ENCODE data around the gene RSU1. TPM values are rescaled to one million over a fixed set of nuclear protein-coding genes. Genes with fewer than 3 reads are reported as not detected.

RSU1 gene
- total RNA-seq, 4 donors from 2014 or later: 25.1 to 61.6 (median 44.7) TPM

- no peak for TF ChIP-seq POLR2A (IDR thresholded peaks at IDR 0.05)
- no peak overlapping the region for H3K27ac ChIP-seq
- no peaks in the 10 kb centered on the region for H3K9me3 ChIP-seq
- no peaks in the 10 kb centered on the region for H3K36me3 ChIP-seq
- no peaks in the 10 kb centered on the region for H3K4me1 ChIP-seq
- WGBS, 2 donors: 82 to 83% methylated on average over 4 of the region's 4 CpGs
- no peak overlapping the region for H3K4me3 ChIP-seq
- DNase-seq (ENCODE audit: low spot score in 2 of 2): no peak
- no peaks in the 10 kb centered on the region for H3K27me3 ChIP-seq
These were observed 246.5 kb downstream of the RSU1 start for GRCh38 chr10:16570731-16571130.

- no peaks in the 10 kb centered on the region for H3K36me3 ChIP-seq
- H3K27ac ChIP-seq: no peak overlapping the region
- no peaks in the 10 kb centered on the region for H3K27me3 ChIP-seq
- no peaks in the 10 kb centered on the region for H3K4me1 ChIP-seq
- TF ChIP-seq, protein P1, sequence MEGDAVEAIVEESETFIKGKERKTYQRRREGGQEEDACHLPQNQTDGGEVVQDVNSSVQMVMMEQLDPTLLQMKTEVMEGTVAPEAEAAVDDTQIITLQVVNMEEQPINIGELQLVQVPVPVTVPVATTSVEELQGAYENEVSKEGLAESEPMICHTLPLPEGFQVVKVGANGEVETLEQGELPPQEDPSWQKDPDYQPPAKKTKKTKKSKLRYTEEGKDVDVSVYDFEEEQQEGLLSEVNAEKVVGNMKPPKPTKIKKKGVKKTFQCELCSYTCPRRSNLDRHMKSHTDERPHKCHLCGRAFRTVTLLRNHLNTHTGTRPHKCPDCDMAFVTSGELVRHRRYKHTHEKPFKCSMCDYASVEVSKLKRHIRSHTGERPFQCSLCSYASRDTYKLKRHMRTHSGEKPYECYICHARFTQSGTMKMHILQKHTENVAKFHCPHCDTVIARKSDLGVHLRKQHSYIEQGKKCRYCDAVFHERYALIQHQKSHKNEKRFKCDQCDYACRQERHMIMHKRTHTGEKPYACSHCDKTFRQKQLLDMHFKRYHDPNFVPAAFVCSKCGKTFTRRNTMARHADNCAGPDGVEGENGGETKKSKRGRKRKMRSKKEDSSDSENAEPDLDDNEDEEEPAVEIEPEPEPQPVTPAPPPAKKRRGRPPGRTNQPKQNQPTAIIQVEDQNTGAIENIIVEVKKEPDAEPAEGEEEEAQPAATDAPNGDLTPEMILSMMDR (IDR thresholded peaks at IDR 0.05): no peak
- TF ChIP-seq POLR2A (IDR thresholded peaks at IDR 0.05) (no peak), EP300 (IDR thresholded peaks at IDR 0.05) (no peak)
- H3K4me3 ChIP-seq: no peak overlapping the region
- DNase-seq (ENCODE audit: low spot score in 2 of 2): no peak
- 60 to 63% methylated on average over 7 of the region's 7 CpGs for WGBS, 2 donors
- no peaks in the 10 kb centered on the region for H3K9me3 ChIP-seq
These were observed 250.9 kb downstream of the RSU1 start for GRCh38 chr10:16566202-16566805.

DNA sequence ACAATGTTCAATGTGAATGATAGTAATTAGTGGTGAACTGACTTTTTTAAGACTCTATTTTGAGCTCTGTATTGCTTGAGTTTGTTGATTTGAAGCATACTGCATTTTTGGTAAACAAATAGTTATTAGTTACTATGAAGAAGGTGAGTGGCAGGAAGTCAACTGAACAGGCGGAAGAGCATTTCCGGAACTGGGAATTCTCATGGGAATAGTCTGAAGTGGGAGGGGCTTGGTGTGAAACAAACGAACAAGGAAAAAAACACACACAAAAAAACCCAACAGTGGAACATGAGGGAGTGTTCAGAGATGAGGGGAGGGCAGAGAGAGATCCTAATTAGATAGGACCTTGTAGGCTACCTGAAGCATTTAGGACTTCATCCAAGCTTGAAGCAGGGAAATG lies 251.6 kb downstream of the RSU1 start:
- no peak for TF ChIP-seq EP300 (IDR thresholded peaks at IDR 0.05)
- TF ChIP-seq POLR2A (IDR thresholded peaks at IDR 0.05): no peak
- no peak overlapping the region for H3K27ac ChIP-seq
- no peak overlapping the region for H3K4me3 ChIP-seq
- no peaks in the 10 kb centered on the region for H3K9me3 ChIP-seq
- DNase-seq (ENCODE audit: low spot score in 2 of 2): no peak
- no peaks in the 10 kb centered on the region for H3K27me3 ChIP-seq
- 31 to 32% methylated on average over 3 of the region's 3 CpGs for WGBS, 2 donors
- H3K36me3 ChIP-seq: no peaks in the 10 kb centered on the region
- no peaks in the 10 kb centered on the region for H3K4me1 ChIP-seq

- no peak for TF ChIP-seq EP300 (IDR thresholded peaks at IDR 0.05)
- no peak for TF ChIP-seq POLR2A (IDR thresholded peaks at IDR 0.05)
- TF ChIP-seq, protein P1 (IDR thresholded peaks at IDR 0.05): no peak
These were observed 254.3 kb downstream of the RSU1 start for GRCh38 chr10:16562891-16563290.

GRCh38 chr10:16559236-16559773 lies 257.9 kb downstream of the RSU1 start:
- Histone ChIP-seq H3K27ac (no peak overlapping the region), H3K9me3 (peaks cover 0 to 12% (median 0%) of the 10 kb centered on the region in 4 donors), H3K4me1 (no peaks in the 10 kb centered on the region), H3K36me3 (no peaks in the 10 kb centered on the region), H3K4me3 (no peak overlapping the region), H3K27me3 (no peaks in the 10 kb centered on the region)
- DNase-seq (ENCODE audit: low spot score in 2 of 2): no peak
- no peak for TF ChIP-seq EP300 (IDR thresholded peaks at IDR 0.05)
- WGBS, 2 donors: 80 to 87% methylated on average over 5 of the region's 5 CpGs

More at GRCh38 chr10:16562891-16563290, 254.3 kb downstream of the RSU1 start:
- 82 to 92% methylated on average over 6 of the region's 6 CpGs for WGBS, 2 donors
- H3K27me3 ChIP-seq: no peaks in the 10 kb centered on the region
- H3K27ac ChIP-seq: no peak overlapping the region
- H3K9me3 ChIP-seq: peaks cover 0 to 9% (median 0%) of the 10 kb centered on the region in 4 donors
- H3K36me3 ChIP-seq: no peaks in the 10 kb centered on the region
- no peaks in the 10 kb centered on the region for H3K4me1 ChIP-seq
- H3K4me3 ChIP-seq: no peak overlapping the region
- DNase-seq (ENCODE audit: low spot score in 2 of 2): no peak

DNA sequence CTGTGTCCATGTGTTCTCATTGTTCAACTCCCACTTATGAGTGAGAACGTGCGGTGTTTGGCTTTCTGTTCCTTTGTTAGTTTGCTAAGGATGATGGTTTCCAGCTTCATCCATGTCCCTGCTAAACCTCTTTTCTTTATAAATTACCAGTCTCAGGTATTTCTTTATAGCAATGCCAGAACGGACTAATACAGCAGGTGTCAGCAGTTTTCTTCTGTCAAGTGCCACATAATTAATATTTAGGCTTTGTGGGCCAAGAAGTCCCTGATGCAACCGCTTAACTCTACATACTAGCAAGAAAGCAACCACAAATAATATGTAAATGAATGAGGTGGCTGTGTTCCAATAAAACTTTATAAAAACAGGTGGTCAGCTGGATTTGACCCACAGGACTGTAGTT lies 269.3 kb downstream of the RSU1 start:
- TF ChIP-seq POLR2A (IDR thresholded peaks at IDR 0.05): no peak
- Histone ChIP-seq H3K36me3 (no peaks in the 10 kb centered on the region), H3K9me3 (no peaks in the 10 kb centered on the region), H3K27ac (no peak overlapping the region), H3K4me3 (no peak overlapping the region), H3K27me3 (no peaks in the 10 kb centered on the region), H3K4me1 (no peaks in the 10 kb centered on the region)
- no peak for DNase-seq (ENCODE audit: low spot score in 2 of 2)
- WGBS, 2 donors: 76 to 80% methylated on average over 4 of the region's 4 CpGs

GRCh38 chr10:16545116-16545736 lies 272.0 kb downstream of the RSU1 start:
- no peak overlapping the region for H3K4me3 ChIP-seq
- TF ChIP-seq POLR2A (IDR thresholded peaks at IDR 0.05) (no peak), EP300 (IDR thresholded peaks at IDR 0.05) (no peak)
- TF ChIP-seq, protein P1 (IDR thresholded peaks at IDR 0.05): peak in 4 of 5 experiments; percentile 21 to 33 (median 30)
- WGBS, 2 donors: 31 to 34% methylated on average over 7 of the region's 7 CpGs

More at GRCh38 chr10:16545116-16545736, 272.0 kb downstream of the RSU1 start:
- Histone ChIP-seq H3K36me3 (no peaks in the 10 kb centered on the region), H3K27me3 (no peaks in the 10 kb centered on the region), H3K9me3 (no peaks in the 10 kb centered on the region), H3K27ac (no peak overlapping the region), H3K4me1 (no peaks in the 10 kb centered on the region)
- no peak for DNase-seq (ENCODE audit: low spot score in 2 of 2)

All from tibial nerve (tissue), 4 donors.